Measurements from ENCODE around the gene VPS8.
"Not testable (repeated sequence)": the region's sequence is repeated elsewhere in the genome, so short reads cannot be mapped to it uniquely, and the experiment has no call there.

The VPS8 gene

GRCh38 chr3:184927796-184928315, 115.9 kb downstream of the VPS8 start:
- DNase-seq = no peak

DNA sequence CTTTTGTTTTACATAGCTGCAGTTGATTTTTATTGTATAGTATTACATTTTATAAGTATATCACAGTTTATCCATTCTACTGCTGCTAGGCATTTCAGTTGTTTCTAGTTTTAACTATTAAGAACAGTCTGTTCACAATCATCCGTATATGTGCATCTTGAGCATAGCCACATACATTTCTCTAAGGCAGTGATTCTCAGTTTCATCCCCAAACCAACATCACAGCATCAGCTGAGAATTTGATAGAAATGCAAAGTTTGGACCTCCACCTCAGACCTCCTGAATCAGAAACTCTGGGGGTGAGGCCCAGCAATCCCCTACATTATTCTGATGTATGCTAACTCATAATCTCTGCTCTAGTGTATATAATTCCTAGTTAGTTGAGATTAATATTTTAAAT, 120.8 kb downstream of the VPS8 start:
- DNase-seq = no peak

- peak in 1 of 5 experiments; percentile 5 for DNase-seq
Observed at GRCh38 chr3:184937611-184938010, 125.6 kb downstream of the VPS8 start.

DNA sequence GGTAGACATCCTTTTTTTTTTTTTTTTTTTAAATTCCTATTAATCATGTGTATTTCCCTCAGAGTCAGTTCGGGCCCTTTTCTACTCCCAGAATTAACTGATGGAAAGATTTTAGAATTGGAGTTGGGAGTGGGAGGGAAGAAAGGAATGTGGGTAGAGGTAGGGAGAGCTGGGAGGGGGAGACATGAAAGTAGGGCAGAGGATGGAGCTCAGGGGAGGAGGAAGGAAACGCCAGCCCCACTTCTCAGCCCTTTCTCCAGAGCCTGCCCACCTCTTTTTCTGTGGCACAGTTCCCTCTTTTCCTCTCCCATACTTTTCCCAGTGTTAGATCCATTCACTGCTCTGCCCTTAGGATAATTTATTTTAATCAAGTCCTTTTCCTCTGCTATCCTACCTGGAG, 129.4 kb downstream of the VPS8 start:
- no peak for DNase-seq

DNA sequence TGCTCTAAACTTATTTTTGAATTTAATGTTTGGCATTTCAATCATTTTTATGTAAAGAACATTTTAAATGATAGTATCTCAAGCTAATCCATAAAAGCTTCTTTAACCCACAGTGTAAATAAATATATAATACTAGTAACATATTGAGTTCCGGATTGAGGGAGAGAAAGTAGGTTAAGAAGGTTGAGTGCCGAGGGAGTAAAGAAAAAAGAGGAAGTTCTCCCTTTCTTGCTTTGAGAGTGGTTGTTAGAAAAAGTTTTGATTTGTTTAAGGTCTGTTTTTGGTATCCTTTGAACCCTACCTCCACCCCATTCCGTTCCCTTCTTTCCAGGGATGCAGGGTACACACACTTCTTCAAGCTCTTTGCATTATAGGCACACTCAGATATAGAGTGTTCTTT, 130.8 kb downstream of the VPS8 start:
- no peak for DNase-seq

DNA sequence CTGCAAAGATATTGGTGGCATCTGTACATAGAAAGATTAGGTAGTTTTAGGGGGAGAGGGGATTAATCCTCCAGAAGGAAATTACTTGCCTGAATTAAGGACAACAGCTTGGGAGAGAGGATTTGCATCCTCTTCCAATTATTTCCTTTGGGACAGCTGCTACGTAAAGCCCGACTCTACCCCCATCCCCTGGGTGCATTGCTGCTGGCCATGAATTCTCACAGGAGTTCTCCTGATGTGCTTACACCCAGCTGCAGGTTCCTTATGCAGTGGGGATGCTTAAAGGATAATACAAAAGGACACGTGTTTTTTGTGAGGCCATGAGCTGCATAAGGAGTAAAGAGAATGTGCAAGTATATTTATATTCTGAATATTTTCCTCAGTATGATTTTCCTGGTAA, 132.3 kb downstream of the VPS8 start:
- DNase-seq = no peak

GRCh38 chr3:184945886-184946625, 134.1 kb downstream of the VPS8 start:
- no peak for DNase-seq

DNA sequence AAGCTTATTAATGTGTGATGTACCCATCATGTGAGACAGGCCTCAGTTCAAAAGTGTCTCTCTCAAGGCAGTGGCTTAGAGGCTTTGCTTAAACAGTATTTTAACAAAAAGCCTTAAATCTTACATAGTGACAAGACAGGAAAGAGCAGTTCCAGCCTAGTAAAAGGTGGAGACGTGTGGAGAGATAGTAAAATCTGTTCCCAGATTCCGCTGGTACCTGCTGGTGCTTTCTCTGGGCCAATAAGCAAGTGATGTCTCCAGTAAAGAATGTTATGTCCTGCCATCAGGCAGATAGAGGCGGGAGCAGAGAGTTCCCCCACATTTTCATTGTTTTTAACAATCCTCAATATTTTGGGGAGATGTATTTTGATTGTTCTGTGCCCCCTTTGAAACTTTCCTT, 135.0 kb downstream of the VPS8 start:
- DNase-seq = no peak

GRCh38 chr3:184949251-184949965, 137.4 kb downstream of the VPS8 start:
- DNase-seq = no peak

DNA sequence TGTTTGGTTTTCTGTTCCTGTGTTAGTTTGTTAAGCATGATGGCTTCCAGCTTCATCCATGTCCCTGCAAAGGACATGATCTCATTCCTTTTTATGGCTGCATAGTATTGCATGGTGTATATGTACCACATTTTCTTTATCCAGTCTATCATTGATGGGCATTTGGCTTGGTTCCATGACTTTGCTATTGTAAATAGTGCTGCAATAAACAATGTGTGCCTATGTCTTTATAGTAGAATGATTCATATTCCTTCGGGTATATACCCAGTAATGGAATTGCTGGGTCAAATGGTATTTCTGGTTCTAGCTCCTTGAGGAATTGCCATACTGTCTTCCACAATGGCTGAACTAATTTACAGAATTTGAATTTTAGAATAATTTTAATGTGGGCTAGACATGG, 138.8 kb downstream of the VPS8 start:
- not testable (repeated sequence) for DNase-seq

- DNase-seq = peak in 1 of 5 experiments; percentile 48
Observed at GRCh38 chr3:184952671-184953070, 140.7 kb downstream of the VPS8 start.

DNA sequence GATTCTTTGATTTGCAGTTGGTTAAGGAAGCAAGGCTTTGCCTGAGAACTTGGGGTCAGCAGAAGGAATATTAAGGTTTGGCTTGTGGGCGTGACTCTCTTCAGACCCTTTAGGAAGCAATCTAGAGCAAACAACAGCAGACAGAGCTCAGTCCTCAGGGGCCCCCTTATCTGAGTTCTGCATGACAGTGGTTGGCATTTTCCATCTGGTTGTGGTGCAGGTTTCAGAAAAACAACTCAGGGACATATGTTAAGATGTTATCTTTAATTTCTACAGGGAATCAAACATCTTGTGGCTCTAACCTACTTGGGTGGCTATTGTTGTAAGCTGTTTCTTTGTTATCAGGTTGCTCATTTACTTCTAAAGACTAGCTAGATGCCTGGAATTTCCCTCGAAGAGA, 141.4 kb downstream of the VPS8 start:
- DNase-seq = peak in 1 of 5 experiments; percentile 59

DNA sequence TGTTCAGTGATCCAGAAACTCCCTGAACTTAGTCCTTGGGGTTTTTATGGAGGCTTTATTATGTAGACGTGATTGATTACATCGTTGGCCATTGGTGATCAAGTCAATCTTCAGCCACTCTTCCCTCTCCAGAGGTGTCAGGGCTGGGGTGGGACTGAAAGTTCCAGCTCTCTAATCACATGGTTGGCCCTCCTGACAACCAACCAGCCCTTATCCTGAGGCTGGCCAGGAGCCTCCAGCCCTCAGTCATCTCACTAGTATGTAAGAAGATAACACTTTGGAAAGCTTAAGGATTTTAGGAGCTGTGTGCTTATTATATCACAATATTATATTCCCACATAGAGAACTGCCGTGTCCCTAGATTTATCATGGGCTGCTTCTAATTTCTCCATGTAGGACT, 142.3 kb downstream of the VPS8 start:
- no peak for DNase-seq

GRCh38 chr3:184954851-184955250, 142.9 kb downstream of the VPS8 start:
- DNase-seq = not testable (repeated sequence)

DNA sequence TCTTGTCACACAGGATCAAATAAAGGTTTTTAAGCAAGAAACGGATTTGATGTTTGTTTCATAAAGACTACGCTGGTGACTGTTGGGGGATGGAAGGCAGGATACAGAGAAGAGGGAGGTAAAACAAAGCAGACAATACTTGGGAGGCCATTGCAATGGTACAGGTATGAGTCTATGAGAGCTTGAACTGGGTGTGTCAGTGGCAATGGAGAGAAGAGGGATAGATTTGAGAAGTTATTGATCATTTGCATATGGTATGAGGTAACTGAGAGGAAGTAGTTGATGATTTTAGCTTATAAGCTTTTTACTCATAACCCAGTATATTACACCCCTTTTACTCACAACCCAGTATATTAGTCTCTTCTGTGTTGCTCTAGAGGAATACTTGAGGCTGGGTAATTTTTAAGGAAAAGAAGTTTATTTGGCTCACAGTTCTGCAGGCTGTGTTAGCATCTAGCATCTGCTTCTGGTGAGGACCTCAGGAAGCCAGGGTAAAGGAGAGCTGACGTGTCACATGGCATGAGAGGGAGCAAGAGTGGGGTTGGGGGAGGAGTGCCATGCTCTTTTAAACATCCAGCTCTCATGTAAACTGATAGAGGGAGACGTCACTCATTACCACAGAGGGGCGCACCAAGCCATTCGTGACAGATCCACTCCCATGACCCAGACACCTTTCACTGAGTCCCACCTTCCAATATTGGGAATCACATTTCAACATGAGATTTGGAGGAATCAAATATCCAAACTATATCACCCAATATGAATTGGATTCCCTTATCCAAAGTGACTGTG, 153.9 kb downstream of the VPS8 start:
- no peak for DNase-seq

DNA sequence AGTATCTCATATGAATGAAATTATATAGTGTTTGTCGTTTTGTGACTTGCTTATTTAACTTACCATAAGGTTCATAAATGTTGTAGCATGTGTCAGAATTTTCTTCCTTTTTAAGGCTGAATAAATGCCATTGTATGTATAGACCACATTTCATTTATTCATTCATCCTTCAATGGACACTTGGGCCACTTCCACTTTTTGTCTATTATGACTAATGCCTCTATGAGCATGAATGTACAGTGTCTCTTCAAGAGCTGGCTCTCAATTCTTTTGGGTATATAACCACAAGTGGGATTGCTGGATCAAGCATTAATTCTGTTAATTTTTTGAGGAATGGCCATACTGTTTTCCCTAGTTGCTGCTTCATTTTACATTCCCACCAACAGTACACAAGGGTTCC, 156.1 kb downstream of the VPS8 start:
- DNase-seq = no peak

DNA sequence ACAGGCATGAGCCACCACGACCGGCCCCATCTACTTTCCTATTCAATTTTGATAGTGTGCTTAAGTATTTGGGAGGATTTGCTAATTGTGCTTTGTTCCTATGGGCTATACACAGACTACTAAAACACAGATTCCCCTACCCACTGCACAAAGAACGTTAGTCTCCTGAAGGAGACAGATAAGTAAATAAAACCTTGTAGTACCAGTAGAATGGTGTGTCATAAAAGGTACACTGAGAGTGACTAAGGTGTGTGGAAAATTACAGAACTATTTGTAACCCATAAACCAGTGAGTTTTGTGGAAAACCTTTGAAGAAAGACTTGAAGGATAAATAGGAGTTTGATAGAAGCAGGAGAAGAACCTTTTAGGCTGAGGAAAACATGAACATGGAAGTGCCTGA, 158.2 kb downstream of the VPS8 start:
- no peak for DNase-seq

DNA sequence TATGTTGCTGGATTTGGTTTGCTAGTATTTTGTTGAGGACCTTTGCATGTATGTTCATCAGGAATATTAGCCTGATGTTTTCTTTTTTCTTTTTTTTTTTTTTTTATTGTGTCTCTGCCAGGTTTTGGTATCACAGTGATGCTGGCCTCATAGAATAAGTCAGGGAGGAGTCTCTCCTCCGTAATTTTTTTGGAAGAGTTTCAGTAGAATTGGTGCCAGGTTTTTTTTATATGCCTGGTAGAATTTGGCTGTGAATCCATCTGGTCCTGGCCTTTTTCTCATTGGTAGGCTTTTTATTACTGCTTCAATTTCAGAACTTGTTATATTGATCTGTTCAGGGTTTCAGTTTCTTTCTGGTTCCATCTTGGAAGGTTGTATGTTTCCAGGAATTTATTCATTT, 165.8 kb downstream of the VPS8 start:
- DNase-seq = no peak

DNA sequence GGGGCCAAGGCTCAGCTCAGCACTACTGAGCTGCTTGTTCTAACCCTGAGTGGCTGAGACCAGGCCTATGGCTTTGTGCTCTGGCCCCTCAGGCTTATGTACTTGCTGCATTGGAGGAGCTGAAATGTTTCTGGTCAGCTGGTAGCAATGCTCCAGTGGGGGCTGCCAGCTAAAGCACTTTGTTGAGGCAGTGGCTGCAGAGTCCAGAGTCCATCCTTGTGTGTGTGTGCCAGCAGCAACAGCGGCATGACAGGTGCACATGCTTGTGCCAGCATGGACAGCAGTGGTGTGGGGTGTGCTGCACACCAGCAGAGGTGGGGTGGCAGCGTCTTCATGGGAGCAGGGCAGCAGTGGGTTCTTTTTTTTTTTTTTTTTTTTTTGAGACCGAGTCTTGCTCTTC, 169.1 kb downstream of the VPS8 start:
- no peak for DNase-seq

- no peak for DNase-seq
Observed at GRCh38 chr3:184982076-184982475, 170.1 kb downstream of the VPS8 start.

- no peak for DNase-seq
Observed at GRCh38 chr3:184985586-184985985, 173.6 kb downstream of the VPS8 start.

GRCh38 chr3:184986366-184986889, 174.5 kb downstream of the VPS8 start:
- no peak for DNase-seq

DNA sequence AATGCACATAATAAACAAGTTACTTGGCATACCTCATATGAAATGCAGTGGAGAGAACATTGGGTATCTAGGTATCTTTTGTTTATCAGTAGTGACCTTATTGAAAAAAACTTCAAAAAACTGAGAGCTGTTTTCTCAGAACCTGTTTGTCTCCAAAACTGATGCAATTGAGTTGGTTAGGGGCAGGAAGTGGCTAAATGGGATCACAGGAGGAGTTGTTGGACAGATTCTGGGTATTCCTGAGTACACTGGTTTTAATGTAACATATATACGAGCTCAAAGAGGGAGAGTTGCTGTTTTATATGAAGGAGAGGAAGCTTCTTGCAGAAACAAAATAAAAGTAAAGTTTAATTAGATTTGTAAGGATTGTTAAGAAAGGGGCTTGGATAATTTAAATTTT, 181.4 kb downstream of the VPS8 start:
- no peak for DNase-seq
